ENCODE measurements around the gene UBXN1.

GRCh38 chr11:62645671-62645945 lies 33.3 kb downstream of the UBXN1 start:
- no peak for TF ChIP-seq PKNOX1 (IDR thresholded peaks at IDR 0.05)
- no peak for TF ChIP-seq ARNT (IDR thresholded peaks at IDR 0.05)
- TF ChIP-seq ZNF384 (IDR thresholded peaks at IDR 0.05), result no peak
- TF ChIP-seq ELF4 (IDR thresholded peaks at IDR 0.05), result no peak
- TF ChIP-seq BHLHE40 (IDR thresholded peaks at IDR 0.05; ENCODE audit: borderline replicate concordance), result no peak
- TF ChIP-seq TARDBP (IDR thresholded peaks at IDR 0.05), result no peak
- TF ChIP-seq L3MBTL2 (conservative IDR thresholded peaks at IDR 0.05), result no peak
- no peak for TF ChIP-seq FOXK2 (IDR thresholded peaks at IDR 0.05)
- no peak for TF ChIP-seq FOXM1 (IDR thresholded peaks at IDR 0.05; ENCODE audit: borderline replicate concordance)
- TF ChIP-seq SP1 (IDR thresholded peaks at IDR 0.05), result no peak
- TF ChIP-seq LEF1 (IDR thresholded peaks at IDR 0.05; ENCODE audit: borderline replicate concordance), result no peak
- no peak for TF ChIP-seq HDGF (IDR thresholded peaks at IDR 0.05; ENCODE audit: borderline replicate concordance)
- no peak for TF ChIP-seq CTBP1 (IDR thresholded peaks at IDR 0.05; ENCODE audit: borderline replicate concordance)

Data from HEK293T (cell line).